IPS-18c (cell line): ENCODE data around the gene PHGDH.

Experiments used
- H3K4me3 ChIP-seq: 2 replicates; pipeline ENCODE4 v1.7.0; 2013; ENCODE audit warnings: low read depth, mild to moderate bottlenecking, low read length, moderate library complexity; ENCODE audit not compliant: insufficient read depth
- H3K9me3 ChIP-seq: one replicate; pipeline ENCODE4 v1.6.1; 2013; ENCODE audit warnings: mild to moderate bottlenecking, low read length, moderate library complexity; ENCODE audit not compliant: control insufficient read depth, insufficient read depth

PHGDH gene

DNA sequence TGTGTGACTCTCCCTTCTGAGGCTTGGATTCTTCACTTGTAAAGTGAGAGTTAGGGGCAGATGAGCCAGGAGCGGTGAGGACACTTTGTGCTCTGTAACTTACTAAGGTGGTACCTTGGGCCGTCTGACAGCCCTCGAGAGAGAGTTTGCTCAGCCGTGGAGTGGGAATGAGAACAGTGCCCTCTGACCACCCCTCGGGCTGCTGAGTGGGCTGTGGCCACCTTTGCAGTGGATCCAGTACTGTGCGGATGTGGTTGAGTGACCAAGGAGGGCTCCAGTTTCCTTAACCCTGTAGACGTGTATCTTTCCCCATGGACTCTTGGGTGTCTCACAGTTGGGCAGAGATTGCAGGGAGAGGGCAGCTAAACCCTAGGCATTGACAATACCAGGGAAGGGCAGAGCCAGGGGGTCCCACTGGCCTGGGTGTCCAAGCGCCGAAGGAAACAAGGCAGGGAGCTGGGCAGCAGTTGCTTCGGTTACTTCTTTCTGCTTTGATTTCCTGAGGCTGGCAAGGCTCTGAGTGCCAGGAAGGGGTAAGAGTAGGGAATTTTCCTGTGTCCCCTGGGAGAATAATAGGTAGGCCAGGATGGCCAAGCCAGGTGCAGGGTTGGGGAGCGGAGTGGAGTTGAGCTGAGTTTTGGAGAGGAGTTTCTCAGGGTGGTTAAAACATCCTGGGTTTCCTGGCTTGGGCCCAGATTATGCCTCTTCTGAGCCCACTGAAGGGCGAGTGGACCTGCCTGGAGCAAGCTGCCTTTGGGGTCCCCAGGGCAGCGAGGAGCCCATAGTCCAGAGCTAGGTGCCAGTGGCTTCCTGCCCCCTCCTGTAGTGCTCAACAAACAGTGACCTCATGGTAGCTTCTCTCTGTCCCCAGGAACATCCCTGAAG lies 29.4 kb downstream of the PHGDH start:
- Histone ChIP-seq H3K9me3 (peaks cover 2% of the 10 kb centered on the region), H3K4me3 (no peak overlapping the region)

GRCh38 chr1:119742202-119742601 lies 30.5 kb downstream of the PHGDH start:
- Histone ChIP-seq H3K9me3 (peaks cover 2% of the 10 kb centered on the region), H3K4me3 (no peak overlapping the region)

DNA sequence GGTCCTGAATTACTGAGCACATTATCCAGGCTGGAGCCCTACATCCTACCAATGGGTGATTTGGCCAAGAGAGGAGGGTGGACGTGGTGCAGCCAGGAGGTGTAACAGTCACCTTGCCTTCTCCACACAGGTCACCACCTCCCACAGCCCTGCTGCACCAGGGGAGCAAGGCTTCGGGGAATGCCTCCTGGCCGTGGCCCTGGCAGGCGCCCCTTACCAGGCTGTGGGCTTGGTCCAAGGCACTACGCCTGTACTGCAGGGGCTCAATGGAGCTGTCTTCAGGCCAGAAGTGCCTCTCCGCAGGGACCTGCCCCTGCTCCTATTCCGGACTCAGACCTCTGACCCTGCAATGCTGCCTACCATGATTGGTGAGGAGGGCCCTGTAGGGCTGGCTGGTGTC lies 30.9 kb downstream of the PHGDH start:
- no peak overlapping the region for H3K4me3 ChIP-seq
- peaks cover 2% of the 10 kb centered on the region for H3K9me3 ChIP-seq

GRCh38 chr1:119743308-119743707 lies 31.6 kb downstream of the PHGDH start:
- Histone ChIP-seq H3K9me3 (peaks cover 2% of the 10 kb centered on the region), H3K4me3 (no peak overlapping the region)

DNA sequence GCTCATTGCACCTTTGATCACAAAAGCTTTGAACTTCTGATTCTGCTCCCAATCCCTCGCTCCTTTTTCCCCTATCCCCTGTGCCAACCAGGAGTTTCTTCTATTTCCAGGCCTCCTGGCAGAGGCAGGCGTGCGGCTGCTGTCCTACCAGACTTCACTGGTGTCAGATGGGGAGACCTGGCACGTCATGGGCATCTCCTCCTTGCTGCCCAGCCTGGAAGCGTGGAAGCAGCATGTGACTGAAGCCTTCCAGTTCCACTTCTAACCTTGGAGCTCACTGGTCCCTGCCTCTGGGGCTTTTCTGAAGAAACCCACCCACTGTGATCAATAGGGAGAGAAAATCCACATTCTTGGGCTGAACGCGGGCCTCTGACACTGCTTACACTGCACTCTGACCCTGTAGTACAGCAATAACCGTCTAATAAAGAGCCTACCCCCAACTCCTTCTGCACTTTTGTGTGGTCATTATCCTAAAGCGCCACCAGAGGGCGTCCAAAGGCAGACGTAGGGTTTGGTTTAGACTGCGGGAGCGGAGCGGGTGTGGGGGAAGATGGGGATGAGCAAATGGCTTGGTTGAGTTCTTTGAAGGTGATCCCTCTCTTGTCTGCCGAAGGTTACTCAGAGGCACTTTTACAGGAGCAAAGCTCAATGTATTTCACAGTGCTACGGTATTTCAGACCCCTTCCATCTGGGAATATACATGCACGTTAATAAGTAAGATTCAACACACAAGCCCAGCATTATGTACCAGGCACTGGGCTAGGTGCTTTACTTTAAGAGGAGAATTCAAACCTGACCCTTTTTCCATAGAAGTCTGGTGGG lies 32.3 kb downstream of the PHGDH start:
- Histone ChIP-seq H3K9me3 (peaks cover 2% of the 10 kb centered on the region), H3K4me3 (no peak overlapping the region)

- Histone ChIP-seq H3K9me3 (peaks cover 2% of the 10 kb centered on the region), H3K4me3 (no peak overlapping the region)
These were observed 32.8 kb downstream of the PHGDH start for GRCh38 chr1:119744598-119744942.

DNA sequence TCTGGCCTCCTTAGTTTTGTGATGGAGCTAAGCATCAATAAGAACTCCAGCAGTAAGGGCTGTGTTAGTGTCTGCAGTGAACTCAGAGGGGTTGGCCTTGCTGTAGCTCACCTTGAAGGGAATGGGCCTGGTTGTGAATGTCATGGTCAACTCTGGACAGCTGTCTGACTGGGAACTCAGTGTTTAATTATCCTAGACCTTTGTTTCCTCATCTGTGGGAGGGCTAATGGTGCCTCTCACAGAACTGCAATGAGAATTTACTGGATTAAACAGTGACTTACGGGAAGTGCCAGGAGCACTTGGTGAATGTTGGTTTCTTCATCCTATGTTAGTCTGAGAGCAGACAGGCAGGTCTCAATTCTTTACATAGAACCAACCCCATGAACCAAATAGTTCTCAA lies 33.3 kb downstream of the PHGDH start:
- Histone ChIP-seq H3K9me3 (peaks cover 2% of the 10 kb centered on the region), H3K4me3 (no peak overlapping the region)

DNA sequence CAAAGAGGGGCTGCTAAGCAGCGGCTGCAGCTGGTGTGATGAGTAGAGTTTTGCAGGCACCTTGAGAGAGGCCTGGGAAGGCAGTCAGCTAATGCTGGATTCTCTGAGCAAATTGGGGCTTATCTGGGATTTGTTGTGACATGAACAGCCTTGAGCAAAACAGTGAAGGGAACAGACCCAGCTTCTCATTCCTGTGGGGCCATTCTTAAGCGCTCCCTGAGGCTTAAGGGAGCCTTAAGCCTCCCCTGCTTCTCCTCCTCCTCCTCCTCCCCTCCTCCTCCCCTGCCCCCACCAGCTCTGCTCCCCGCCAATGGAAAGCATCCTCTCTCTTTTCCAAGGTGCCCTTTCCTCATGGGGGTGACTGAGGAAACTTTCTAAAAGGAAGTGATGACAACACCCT lies 35.7 kb downstream of the PHGDH start:
- Histone ChIP-seq H3K4me3 (no peak overlapping the region), H3K9me3 (peaks cover under 1% of the 10 kb centered on the region)

DNA sequence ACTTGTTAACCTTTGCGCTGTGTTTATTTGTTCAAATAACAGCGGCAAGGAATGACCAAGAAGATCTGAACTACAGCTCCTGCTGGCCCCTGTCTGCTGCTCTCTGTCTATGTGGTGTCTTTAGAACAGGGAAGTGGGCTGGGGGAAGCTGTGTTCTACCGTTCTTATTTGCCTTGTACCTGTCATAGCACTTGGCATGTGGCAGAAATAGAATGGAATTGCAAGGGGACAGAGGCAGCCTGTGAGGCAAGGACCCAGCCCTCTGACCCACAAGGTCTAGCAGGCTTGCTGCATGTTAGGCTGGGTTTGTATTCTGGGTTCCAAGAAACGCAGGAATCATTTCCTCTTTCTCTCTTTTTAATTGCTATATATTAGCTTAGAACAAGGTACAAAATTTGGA lies 36.3 kb downstream of the PHGDH start:
- H3K9me3 ChIP-seq = peaks cover 3% of the 10 kb centered on the region
- no peak overlapping the region for H3K4me3 ChIP-seq

DNA sequence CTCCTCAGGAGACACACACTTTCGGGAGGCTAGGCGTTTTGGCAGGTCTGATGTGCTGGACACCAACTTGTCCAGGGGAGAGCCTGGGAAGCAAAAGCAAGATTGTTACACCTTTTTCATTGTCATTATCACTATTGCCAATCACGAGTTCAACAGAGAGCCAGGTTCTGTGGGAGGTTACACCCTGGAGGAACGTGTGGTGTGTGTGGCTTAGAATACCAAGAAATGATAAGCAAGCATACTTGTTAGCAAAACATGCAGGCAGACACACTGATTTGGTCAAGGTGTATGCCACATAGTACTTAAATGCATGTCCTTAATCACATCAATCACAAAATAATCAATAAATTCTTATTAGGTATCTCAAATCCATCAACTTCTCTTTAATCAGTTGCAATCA lies 40.9 kb downstream of the PHGDH start:
- H3K9me3 ChIP-seq = peaks cover 3% of the 10 kb centered on the region
- H3K4me3 ChIP-seq = no peak overlapping the region

DNA sequence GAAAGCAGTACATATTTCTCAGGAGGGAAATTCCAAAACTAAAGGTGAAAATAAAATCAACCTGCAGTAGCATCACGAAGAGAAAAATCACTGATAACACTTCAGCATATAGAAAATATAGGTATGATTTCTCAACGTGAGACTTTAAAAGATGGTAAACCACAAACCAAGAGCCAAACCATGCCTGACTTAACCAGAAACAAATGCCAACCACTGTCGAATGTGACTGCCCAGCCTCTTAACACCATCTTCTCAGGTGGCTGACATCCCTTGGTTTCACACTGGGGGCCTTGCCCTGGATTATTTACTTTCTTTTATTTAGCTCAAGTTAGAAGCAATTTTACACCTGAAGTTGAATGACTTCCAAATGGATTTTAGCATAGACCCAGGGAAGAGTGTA lies 46.9 kb downstream of the PHGDH start:
- no peaks in the 10 kb centered on the region for H3K9me3 ChIP-seq

DNA sequence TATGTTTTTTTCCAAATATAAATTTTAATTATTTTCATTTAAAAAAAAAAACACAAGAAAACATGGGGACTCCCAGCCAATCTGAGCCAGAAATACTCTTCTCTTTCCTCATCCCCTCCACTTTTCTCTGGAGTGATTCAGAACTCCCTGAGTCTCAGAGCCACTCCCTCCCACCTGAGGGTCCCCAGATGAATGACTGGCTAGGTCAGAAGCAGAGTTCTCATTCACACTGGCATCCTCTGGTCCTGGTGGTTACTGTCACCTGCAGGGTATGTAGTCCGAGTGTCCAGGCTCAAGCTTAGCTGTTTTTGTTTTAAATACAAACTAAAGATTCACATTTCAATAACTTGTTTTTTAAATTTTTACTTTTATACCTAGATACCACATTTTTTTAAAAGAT lies 50.7 kb downstream of the PHGDH start:
- Histone ChIP-seq H3K4me3 (no peak overlapping the region), H3K9me3 (no peaks in the 10 kb centered on the region)

More for the DNA sequence above, 46.9 kb downstream of the PHGDH start:
- H3K4me3 ChIP-seq = no peak overlapping the region

GRCh38 chr1:119762953-119763352 lies 51.2 kb downstream of the PHGDH start:
- no peaks in the 10 kb centered on the region for H3K9me3 ChIP-seq
- no peak overlapping the region for H3K4me3 ChIP-seq

DNA sequence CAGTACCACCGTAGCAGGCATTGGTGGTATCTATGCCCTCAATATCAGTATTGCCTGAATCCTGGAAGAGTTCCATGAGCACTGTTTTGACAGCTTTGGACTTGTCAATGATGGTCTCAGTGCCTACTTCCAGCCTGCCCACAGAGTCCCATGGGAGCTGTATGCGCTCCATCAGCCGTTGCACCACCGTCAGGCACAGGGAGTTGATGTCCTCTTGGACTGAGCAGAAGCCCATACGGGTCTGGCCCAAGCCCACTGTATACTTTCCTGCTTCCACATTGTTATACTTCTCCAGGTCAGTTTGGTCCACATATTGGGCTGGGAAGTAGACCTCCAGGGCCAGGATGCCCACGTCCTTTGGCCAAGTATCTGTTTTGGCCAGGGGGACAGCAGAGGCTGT lies 52.5 kb downstream of the PHGDH start:
- Histone ChIP-seq H3K9me3 (no peaks in the 10 kb centered on the region), H3K4me3 (no peak overlapping the region)

GRCh38 chr1:119766374-119766794 lies 54.6 kb downstream of the PHGDH start:
- Histone ChIP-seq H3K4me3 (no peak overlapping the region), H3K9me3 (no peaks in the 10 kb centered on the region)

- Histone ChIP-seq H3K9me3 (no peaks in the 10 kb centered on the region), H3K4me3 (no peak overlapping the region)
These were observed 55.8 kb downstream of the PHGDH start for GRCh38 chr1:119767486-119767885.

- H3K4me3 ChIP-seq = no peak within 1 kb of the TSS
- H3K9me3 ChIP-seq = no peaks in the 10 kb centered on the region
These were observed 57.0 kb downstream of the PHGDH start, which contains the start of gene HMGCS2 for GRCh38 chr1:119768778-119769177. Gene HMGCS2, minus strand, starts transcription at chr1:119768905. Its CDS starts 61 bp downstream, at chr1:119768844.

DNA sequence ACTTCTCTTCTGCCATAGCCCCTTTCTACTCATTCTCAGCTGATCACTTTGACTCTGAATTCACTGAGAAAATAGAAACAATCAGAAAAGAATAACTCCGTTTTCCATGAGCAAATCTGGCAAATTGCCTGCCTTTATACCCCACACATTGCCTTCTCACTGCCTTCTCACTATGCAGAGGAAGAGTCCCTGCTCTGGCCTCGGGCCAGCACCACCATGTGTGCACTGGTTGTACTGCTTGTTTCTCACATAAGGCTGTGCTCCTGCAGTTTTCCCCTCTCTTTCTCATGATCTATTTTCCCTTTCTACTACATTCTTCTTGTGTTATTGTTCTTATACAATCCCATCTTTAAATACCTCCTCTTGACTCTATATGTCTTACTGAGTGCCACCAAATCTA lies 59.3 kb downstream of the PHGDH start:
- Histone ChIP-seq H3K9me3 (no peaks in the 10 kb centered on the region), H3K4me3 (no peak overlapping the region)
